Left renal pelvis (tissue), 4 donors: ENCODE data around the gene CYB5R3. TPM values are rescaled to one million over a fixed set of nuclear protein-coding genes. Genes with fewer than 3 reads are reported as not detected.

Source experiments
- DNase-seq, 4 donors: peaks; one replicate each; pipeline ENCODE4 v3.0.0-alpha.2; 2013; ENCODE audit warnings: low read depth in 4 of 4, low spot score in 3 of 4
- polyA plus RNA-seq, 4 donors: library from polyadenylated mRNA; unstranded; fragments of 120-200 nt; gene quantifications; one replicate each; pipeline ENCODE4 v1.2.1, GENCODE V29; 2013; ENCODE audit not compliant: insufficient read length in 4 of 4

CYB5R3 gene
- polyA plus RNA-seq, 4 donors, result 137 to 152 (median 141) TPM

DNA sequence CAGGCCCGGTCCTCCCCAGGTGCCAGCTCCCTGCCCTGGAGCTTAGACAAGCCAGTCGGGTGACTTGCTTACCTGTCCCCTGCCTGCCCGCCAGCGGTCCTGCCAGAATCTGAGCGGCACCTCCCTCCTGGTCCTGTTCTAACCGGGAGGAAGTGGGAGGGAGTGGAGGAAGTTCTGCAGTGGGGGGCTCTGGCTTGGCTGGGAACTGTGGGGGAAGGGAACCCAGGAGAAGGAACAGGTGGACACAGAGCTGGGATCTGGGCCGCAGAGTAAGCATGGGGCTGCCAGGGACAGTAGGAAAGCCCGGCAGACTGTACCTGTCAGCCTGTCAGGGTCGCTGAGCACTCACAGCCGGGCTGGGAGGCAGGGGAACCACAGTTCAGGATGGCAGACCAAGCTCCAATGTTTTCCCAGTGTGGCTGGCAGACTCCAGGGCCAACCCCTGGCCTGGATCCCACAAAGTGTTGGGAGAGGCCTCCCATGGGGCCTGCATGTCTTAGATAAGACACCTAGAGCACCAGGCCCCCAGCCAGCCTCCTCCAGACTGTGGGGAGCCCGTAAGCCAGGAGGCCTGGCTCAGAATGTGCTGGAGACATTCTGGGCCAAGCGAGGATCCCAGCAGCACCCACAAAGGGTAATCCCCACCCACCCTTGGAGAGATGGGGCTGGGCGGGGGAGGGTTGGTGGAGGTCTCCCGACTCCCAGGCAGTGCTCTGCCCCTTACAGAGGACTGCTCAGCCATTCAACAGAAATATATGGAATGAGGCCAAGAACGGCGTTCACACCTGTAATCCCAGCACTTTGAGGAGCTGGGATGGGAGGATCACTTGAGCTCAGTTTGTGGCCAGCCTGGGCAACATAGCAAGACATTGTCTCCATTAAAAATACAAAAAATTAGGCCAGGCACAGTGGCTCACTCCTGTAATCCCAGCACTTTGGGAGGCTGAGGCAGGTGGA is 2.3 kb downstream of the CYB5R3 start:
- no peak for DNase-seq

DNA sequence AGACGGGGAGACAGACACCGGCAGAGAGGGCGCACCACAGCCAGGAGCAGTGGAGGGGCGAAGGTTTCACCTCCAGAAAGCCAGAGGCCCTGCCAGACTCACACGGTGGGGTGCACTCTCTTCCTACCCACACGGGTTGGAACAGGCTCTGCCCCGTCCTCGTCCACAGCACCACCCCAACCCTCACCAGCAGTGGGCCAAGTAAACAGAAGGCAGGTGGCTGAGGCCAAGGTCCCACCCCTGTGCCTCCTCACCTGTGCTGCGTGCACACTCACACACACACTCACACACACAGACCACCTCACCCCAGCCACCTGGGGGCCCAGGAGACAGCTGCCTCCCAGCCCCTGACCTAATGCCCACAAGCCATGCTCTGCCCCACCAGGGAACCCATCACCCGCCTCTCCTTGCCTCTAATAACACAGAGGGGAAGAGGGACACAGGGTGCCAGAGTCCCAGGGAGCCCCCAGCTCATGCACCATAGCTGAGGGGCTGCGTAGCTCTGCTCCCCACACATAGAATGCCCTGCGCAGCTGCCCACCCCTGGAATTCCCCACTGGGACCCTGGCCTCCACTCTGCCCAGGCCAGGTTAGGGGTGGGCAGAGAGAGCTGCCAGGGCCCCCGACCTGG is 3.1 kb downstream of the CYB5R3 start:
- no peak for DNase-seq

DNA sequence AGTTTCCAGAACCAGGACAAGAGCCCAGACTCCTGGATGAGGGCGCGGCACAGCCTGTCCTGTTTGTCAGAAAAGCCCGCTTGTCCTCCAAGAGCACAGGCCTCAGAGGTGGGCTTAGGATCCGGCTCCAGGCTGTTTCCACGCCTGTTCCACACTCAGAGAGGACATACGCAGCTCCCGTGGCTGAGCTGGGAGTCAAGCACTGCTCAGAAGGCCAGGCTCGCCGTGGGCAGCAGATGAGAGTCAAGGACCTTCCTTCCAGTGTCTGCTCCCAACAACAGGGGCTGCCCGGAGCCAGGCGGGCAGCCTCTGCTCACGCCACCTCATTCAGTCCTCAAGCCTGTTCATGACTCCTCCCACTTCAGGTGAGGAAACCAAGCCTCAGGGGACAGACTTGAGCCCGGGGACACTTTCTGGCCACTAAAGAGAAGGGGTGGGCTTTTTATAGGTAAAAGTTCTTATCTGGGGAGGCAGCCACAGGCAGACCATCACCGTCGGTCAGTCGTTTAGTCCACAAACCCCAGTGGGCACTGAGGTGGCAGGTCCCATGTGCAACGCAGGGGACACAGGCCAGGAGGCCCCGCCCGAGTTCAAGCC is 3.8 kb downstream of the CYB5R3 start:
- DNase-seq, result no peak

DNA sequence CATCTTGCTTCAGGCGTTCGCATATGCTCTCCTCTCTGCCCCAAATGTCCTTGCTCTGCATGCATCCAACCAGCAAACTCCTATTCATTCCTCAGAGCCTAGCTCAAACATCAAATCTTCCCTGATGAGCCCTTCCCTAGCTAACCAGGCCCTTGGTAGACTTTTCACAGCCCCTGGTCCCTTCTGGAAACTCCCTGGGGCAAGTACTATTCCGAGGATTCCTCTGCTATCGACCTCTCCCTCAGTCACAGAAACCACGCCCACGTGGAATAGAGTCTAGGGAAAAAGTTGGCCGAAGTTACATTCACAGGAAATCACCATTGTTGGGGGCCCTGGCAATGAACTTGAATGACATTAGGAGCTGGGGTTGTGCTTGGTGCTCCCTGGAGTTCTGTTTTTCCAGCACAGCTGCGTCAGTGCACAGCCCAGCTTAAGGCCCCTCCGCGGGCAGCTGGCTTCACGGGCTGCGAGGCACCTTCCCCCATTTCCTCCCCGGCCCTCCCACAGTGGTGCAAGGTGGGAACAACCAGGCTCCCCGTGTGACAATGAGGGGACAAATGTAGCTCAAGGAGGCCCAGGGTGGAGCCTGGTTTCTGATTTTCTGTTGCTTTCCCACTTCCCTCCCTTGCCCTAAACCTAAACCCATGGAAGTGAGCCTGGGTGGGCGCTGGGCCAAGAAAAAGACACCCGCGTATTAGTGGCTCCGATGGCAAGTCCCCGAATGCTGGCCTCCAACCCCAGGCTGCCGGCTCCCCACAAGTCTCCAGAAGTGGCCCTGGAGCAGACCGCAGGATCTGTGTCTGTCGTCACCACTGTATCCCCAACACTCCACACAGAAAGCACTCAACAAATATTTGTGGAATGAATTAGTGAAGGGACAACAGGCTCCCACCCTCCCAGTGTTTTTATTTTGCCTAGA is 4.5 kb downstream of the CYB5R3 start:
- no peak for DNase-seq

DNA sequence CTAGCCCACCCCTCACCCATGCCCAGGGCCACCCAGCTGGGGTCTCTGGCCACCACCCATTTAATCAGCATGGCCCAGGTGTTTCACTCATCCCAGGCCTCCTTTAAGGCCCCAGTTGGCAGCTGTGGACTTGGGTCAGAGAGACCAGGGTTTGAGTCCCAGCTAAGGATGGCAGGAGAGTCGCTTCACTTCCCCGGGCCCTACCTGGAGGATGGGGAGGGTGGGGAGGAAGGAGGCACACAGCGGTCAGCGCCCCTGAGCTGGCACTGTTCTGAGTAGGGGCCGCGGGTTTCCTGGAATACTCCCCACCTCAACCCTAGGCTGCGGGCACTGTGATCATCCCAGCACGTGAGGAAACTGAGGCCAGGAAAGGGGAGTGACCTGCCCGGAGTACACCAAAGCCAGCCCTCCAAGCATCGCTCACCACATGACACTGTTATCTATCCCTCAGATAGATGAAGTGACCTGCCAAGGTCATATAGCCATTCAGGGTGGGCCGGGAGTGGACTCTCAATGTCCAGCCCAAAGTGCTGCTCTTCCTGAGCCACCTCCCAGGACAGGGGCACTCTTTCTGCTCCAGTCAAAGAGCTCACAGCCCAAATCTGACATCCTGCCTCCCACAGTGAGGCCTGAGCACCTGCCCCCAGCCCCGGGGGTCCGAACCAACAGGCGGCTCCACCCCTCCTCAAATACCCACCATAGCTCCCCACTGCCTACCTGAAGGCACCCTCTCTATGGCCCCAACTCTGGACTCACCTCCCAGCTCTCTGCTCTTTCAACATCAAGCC is 5.4 kb downstream of the CYB5R3 start:
- no peak for DNase-seq

DNA sequence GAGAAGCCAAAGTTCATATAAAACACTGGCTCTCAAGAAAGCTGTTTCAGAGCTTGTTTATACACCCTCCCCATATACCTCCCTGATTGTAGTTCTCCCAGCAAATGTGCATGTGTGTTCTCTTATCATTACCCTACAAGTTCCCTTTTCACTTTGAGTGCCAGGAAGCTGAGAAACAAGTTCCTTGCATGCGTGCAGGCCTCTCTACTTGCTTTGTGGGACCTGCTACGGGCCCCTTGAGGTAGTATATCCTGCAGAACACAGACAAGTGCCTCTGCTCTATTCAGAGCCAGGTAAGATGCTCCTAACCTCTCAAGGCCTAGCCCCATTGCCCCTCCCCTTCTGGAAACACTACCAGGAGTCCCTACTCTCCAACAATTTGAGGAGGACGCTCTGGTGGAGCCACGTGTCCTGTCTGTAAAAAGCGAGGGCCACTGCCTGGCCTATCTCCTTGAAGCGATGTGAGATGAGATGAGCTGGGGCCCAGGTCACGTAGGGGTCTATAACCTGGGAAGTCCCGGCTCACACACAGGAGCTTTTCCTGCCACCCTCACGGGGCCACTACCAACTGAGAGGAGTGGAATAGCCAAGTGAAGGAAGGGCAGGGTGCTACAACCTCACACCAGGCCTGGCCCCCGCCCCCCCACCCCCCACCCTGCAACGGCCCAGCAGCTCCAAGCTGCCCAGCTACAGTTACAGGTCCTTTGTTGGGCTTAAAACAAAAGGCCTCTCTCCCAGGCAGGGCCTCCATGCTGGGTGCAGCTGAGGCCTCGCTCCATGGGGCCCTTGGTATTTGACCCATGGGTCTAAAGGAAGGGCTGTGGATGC is 6.2 kb downstream of the CYB5R3 start:
- DNase-seq, result no peak

DNA sequence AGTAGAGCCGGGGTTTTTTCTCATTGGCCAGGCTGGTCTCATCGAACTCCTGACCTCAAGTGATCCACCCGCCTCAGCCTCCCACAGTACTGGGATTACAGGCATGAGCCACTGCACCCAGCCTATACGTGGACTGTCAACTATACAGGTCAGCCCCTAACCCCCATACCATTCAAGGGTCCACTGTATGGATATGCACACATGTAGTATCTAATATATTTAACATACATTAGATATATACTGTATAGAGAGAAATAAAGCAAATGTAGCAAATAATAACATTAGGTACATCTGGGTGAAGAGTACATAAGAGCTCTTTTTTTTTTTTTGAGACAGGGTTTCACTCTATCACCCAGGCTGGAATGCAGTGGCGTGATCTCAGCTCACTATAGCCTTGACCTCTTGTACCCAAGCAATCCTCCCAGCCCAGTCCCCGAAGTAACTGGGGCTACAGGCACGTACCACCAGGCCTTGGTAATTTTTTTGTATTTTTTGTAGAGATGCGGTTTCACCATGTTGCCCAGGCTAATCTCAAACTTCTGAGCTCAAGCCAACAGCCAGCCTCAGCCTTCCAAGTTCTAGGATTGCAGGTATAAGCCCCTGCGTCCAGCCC is 7.3 kb downstream of the CYB5R3 start:
- DNase-seq, result no peak

DNA sequence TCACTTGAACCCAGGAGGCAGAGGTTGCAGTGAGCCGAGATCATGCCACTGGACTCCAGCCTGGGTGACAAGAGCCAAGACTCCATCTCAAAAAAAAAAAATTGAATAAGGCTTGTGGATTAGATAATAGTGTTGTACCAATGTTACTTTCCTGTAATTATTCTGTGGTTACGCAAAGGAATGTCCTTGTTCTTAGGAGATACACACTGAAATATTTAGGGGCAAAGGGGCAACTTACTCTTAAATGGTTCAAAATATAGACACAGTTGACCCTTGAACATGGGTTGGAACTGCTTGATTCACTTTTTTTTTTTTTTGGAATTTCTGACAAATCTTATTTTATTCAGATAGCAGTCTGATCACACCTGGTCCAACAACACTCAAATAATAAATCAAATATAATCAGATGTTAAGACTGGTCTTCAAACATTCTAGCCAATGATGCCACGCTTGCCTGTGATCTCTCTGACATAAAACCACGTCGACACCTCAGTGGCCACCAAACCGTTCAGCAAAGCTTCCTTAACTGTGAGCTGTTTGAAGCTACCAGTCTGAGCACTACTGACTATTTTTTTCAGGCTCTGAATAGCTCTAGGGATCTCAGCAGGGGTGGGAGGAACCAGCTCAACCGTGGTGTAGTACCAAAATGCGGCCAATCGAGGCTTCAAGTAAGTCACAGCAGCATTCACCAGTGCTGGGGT is 9.5 kb downstream of the CYB5R3 start:
- no peak for DNase-seq

DNA sequence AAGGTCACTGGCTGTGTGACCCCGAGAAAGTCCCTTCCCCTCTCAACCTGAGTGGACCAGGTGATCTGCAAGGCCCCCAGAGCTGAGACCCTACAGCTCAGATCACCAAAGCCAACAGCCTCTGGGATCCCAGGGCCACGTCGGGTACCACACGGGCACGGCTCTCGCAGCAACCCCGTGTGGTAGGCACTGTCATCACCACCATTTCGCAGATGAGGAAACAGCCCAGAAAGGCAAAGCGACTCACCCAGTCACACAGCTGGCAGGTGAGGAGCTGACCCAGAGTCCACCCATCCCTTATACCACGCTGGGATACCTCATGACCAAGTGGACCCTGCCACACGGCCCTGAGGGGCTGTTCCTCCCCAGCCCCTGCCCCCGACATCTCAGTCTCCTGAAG is 11.6 kb downstream of the CYB5R3 start:
- DNase-seq, result no peak

DNA sequence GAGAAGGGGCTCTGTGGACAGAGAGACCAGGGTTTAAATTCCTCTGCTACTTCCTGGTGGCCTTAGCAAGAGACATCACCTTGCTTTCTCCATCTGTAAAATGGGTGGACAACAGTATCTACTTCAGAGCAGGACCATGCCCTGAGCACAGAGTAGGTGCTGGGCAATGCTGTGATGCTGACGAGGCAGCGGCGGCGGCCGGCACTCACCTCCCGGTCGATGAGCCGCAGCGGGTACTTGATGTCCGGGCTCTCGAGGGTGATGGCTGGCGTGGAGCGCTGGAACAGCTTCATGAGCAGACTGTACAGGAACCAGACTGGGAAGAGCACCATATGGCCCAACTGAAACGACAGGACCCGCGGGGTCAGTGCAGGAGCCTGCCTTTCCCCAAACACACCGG is 12.7 kb downstream of the CYB5R3 start:
- no peak for DNase-seq

DNA sequence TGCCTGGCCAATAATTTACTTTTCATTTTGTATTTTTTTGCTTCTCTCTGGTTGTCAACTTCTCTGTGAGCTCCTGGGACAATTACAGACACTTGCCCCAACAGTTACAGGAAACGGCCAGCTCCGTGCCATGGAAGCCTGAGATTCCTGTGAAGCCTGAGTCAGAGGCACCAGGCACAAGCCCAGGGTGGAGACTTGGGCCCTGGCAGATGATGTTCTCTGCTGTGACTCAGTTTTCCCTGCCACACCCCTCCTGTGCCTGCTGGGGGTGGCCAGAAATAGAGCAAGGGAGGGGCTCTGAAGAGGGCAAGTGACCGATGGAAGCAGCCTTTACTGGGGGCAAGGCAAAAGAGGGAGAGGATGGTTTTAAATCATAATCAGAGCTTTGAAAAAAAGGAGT is 13.7 kb downstream of the CYB5R3 start:
- no peak for DNase-seq

DNA sequence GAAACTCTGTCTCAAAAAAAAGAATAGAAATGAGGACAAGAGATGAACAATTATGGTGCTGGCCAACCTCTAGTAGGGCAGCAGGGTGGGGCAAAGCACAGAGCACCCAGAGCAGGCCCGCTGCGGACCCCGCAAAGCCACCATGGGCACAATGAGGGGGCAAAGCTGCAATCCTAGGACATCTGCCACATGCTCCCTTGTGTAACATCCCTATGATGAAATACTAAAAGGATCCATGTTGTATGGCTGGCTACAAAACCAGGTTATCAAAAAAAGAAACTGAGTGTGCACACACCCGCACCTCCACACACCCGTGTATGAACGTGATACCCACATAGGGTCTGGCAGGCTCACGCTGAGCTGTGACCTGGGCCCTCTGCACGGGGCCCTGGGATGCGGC is 16.2 kb downstream of the CYB5R3 start:
- DNase-seq, result no peak

DNA sequence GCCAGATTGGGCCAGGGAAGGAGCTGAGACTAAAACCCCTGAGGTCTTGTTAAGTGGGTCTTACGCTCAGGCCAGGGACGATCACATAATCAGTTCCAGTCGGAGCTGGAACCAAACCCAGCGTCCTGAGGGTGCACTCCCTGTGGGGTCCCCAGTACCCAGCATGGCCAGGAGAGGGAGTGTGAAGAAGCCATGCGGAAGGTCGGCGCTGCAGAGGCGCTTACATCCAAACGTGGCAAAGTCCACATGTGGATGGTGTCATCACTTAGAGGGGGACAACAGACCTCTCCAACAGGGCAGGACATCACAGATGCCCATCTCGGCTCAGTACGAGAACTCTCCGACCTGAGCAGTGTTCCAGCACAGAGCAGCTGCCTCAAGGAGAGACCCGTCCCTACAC is 17.1 kb downstream of the CYB5R3 start:
- DNase-seq, result no peak

DNA sequence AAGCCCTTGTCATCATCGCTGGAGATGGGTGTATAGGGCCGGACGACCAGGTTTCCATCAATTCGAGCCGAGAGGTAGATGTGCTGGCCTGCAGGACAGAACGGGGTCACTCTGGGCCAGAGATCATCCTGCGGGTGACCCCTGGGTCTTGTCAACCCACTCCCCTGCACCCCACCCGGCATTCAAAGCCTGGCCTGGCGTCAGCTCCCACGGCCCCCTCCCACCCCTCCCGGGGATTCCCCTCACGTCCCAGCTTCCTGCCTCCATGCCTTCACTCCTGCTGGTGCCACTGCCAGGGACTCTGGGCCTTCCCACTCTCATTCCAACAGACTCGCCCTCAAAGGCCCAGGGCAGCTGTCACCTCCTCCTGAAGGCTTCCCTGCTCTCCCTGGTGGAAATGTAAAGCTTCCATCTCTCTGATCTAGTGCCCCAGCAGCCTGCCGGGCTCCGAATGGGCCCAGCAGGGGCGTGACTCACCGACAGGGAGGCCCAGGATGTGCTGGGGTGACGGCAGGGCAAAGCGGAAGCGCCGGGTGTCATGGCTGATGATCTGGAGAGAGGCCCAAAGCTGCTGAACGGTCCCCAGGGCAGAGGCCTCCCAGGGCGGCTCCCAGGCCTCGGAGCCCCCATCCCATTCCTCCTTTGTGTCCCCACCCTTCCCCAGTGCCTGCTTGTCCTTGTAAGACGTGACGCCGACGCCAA is 18.1 kb downstream of the CYB5R3 start:
- no peak for DNase-seq

DNA sequence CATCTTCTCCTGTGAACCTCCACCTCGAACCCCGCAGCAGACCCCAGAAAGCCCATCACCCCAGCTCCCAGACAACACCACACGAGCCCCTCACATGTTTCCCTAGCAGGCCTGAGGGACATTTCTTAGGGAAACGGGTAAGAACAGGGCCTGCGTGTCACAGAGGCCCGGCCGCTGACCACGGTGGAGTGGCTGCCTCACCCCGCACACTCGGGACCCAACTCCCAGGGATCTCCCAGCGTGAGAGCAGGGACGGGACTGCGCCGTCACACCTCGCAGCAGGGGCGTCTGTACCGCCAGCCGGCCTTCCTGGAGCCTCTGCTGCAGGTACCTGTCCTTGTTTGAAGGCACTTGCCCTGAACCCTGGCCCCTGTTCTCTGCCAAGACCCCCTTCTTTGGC is 19.0 kb downstream of the CYB5R3 start:
- no peak for DNase-seq

DNA sequence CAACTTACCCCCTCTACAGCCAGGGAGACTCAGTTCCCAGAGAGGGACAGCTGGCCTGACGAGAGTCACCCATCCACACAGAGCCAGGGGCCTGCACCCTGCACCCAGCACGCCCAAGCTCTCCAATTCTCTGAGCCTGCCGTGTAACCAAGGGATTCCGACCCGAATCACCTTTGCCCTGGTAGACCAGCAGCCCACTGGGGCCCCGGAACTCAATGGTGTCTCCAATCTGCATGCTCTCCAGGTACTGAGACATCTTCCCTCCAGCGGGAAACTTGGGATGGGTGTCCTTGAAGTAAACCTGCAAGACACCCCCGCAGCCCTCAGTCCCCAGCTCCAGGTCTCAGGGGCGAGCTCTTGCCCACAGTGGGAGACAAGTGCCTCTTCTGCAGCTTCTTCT is 21.2 kb downstream of the CYB5R3 start:
- DNase-seq, result no peak

DNA sequence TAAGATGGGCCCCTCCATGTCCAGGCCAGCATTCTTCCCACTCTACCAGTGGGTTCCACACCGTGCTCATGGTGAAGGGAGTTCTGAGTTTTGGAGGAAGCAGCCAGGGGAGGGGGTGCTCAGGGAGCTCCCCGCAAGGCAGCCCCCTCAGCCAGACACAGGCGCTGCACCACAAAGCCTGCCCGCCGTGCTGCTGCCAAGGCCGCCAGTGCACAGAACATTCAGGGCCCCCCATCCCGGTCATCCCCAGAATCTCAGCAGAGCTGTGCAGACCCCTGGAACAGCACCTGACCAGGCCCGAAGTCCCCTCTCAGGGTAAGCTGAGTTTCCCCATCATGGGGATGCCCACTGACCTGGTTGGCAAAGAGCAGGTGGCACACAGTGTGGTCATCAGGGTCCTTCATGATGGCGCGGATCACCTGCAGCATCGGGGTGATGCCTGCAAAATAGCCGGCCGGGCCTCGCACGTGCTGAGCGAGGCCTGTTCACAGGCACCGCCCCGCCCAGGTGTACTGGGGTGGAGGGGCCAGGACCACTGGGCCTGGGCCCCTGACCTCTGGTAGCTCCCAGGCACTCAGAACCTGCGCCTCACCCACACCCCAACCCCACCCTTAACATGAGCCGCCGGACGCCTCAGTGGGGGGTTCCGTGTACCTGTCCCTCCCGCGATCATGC is 22.1 kb downstream of the CYB5R3 start:
- DNase-seq, result no peak
